Body of pancreas (tissue), 4 donors: Measurements from ENCODE around the gene VRK3.

Source experiments
- CTCF ChIP-seq, 7 experiments: fragments of 450-650 bp in 4 of 7; fragments of 200-600 bp in 3 of 7; sonication (generic) in 3 of 7; IDR thresholded peaks; one replicate each; pipeline ENCODE4 v1.5.1; 2016 to 2019; ENCODE audit warnings: antibody characterized with exemption in 7 of 7
- POLR2A ChIP-seq, 3 donors: fragments of 450-650 bp; IDR thresholded peaks; one replicate each; pipeline ENCODE4 v1.6.1; 2016; ENCODE audit warnings: antibody characterized with exemption in 3 of 3, mild to moderate bottlenecking in 2 of 3

DNA sequence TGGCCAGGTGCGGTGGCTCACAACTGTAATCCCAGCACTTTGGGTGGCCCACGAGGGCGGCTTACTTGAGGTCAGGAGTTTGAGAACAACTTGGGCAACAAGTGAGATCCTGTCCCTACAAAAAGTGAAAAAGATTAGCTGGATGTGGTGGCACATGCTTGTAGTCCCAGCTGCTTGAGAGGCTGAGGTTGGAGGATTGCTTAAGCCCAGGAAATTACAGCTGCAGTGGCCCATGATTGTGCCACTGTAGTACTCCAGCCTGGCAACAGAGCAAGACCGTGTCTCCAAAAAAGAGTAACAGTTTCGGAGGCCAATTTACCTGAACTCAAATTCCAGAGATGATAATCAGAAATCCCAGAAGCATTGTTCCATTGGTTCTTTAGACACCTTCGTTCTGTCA, 5.1 kb upstream of the VRK3 start:
- no peak for TF ChIP-seq CTCF (IDR thresholded peaks at IDR 0.05)
- no peak for TF ChIP-seq POLR2A (IDR thresholded peaks at IDR 0.05)
